Esophagus squamous epithelium (tissue), 5 donors: Measurements from ENCODE around the gene ROMO1. TPM values are rescaled to one million over a fixed set of nuclear protein-coding genes. Genes with fewer than 3 reads are reported as not detected.
A peak's percentile ranks its signal among the peaks of the same experiment; 100 is the strongest.

Source experiments
- DNase-seq: peaks from one replicate; lab custom pipeline; 2025; lab: John Stamatoyannopoulos, UW
- H3K27ac ChIP-seq, 4 donors: fragments of 200-600 bp; sonication (generic); one replicate each; pipeline ENCODE4 v1.5.1; 2016 to 2019; ENCODE audit warnings: mild to moderate bottlenecking in 1 of 4
- H3K27me3 ChIP-seq, 4 donors: fragments of 200-600 bp; sonication (generic); 1 replicate in 3 of 4; 2 replicates in 1 of 4; pipeline versions ENCODE4 v1.5.1 to v1.6.0; 2017 to 2021; ENCODE audit warnings: antibody characterized with exemption in 1 of 4
- H3K36me3 ChIP-seq, 3 donors: fragments of 200-600 bp; sonication (generic); one replicate each; pipeline ENCODE4 v1.5.1; 2016 to 2019
- H3K4me1 ChIP-seq, 3 donors: fragments of 200-600 bp; sonication (generic); one replicate each; pipeline ENCODE4 v1.5.1; 2017 to 2019
- H3K4me3 ChIP-seq, 4 donors: fragments of 200-600 bp; sonication (generic); 1 replicate in 3 of 4; 2 replicates in 1 of 4; pipeline ENCODE4 v1.5.1; 2016 to 2019; ENCODE audit warnings: mild to moderate bottlenecking in 2 of 4, moderate library complexity in 1 of 4
- H3K9me3 ChIP-seq, 3 donors: fragments of 200-600 bp; sonication (generic); one replicate each; pipeline ENCODE4 v1.5.1; 2016 to 2019
- POLR2A ChIP-seq, 4 donors: fragments of 450-650 bp; IDR thresholded peaks; one replicate each; pipeline ENCODE4 v1.6.1; 2017; ENCODE audit warnings: antibody characterized with exemption in 4 of 4, mild to moderate bottlenecking in 4 of 4, moderate library complexity in 3 of 4
- WGBS, 2 donors: methylation state at CpG; one replicate each; pipeline ENCODE4 v1.1.5; 2018; 5-methylcytosine and 5-hydroxymethylcytosine counted together
- intact Hi-C: fragments of 100-400 bp; cut with DNase I; formaldehyde crosslinking; loops from one replicate; pipeline ENCODE4 v1.15.0; 2022
- total RNA-seq, 4 donors: library from RNA; depleted of rRNA; stranded (reverse); fragments of >200 nt; gene quantifications; one replicate each; pipeline ENCODE4 v1.1.0, GENCODE V29; 2016
- TF ChIP-seq, protein P1 (sequence below), 6 experiments: fragments of 450-650 bp in 4 of 6; fragments of 200-600 bp in 2 of 6; sonication (generic) in 2 of 6; IDR thresholded peaks; one replicate each; pipeline ENCODE4 v1.5.1; 2016 to 2019; ENCODE audit warnings: antibody characterized with exemption in 6 of 6, mild to moderate bottlenecking in 4 of 6, moderate library complexity in 4 of 6
- donor health status: DM: yes; HTN: yes; CAD: no.

ROMO1 gene
- total RNA-seq, 4 donors from 2014 or later: 178 to 290 (median 228) TPM

DNA sequence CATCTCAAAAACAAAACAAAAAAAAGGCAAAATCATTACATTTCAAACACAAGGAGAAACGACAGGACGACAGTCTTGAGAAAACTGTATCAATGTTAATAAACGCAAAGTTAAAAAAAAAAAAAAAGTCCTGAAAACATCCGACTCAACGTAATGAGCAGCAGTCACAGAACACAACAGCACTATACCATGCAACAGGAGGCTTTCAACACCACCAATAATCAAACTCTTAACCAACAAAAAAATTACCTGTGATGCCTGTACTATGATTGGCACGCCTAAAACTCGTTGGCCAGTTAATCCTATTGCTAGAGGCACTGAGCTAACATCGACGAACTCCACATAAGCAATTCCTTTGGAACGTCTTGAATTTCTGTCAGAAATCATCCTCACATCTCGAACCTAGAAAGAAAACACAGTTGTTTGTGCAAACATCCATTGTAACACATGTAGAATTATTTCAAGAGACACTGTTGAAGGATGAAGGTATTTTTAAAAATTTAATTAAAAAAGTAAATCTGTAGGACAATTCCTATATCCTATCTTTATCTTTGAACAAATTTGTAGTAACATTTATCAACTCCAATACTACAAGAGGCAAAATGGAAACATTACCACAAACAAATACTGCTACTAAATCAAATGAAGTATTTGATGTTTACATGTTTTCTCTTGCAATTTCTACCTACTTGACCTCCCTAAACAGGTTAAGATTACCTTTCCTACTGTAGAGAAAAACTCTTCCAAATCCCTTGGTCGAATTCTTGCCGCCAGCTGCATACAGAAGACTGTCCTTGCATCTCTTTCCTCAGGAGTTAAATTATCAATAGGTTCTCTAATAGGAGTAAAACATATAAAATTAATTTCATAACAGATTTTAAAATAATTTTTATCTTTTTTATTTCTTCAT is 25.4 kb downstream of the ROMO1 start:
- intact Hi-C loops: no loop called here

DNA sequence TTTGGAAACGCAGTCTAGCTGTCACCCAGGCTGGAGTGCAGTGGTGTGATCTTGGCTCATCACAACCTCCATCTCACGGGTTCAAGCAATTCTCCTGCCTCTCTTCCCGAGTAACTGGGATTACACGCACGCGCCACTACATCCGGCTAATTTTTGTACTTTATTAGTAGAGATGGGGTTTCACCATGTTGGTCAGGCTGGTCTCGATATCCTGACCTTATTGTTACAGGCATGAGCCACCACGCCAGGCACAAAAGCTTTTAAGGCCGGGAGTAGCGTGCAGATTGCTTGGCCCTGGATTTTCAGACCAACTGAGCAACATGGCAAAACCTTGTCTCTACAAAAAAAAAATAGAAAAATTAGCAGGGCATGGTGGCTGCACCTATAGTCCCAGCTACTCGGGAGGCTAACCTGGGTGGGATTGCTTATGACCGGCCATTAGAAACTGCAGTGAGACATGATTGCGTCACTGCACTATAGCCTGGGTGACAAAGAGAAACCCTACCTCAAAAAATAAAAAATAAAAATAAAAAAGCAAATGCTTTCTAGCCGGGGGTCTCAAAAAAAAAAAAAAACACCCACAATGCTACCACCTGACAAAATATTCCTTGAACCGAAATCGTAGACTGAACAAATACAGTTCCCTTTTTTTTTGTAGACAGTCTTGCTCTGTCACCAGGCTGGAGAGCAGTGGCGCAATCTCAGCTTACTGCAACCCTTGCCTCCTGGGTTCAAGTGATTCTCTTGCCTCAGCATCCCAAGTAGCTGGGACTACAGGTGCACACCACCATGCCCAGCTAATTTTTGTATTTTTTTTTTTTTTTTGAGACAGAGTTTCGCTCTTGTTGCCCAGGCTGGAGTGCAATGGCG is 27.9 kb downstream of the ROMO1 start:
- peaks cover 32 to 100% (median 69%) of the 10 kb centered on the region in 3 donors for H3K36me3 ChIP-seq
- H3K9me3 ChIP-seq: no peaks in the 10 kb centered on the region
- H3K4me3 ChIP-seq: no peak overlapping the region
- no peak for DNase-seq
- H3K27ac ChIP-seq: no peak overlapping the region
- WGBS, 2 donors: 91 to 93% methylated on average over 17 to 20 of the region's 20 CpGs
- H3K4me1 ChIP-seq: peaks cover 0 to 53% (median 5%) of the 10 kb centered on the region in 3 donors
- no peak for TF ChIP-seq POLR2A (IDR thresholded peaks at IDR 0.05)
- TF ChIP-seq, protein P1, sequence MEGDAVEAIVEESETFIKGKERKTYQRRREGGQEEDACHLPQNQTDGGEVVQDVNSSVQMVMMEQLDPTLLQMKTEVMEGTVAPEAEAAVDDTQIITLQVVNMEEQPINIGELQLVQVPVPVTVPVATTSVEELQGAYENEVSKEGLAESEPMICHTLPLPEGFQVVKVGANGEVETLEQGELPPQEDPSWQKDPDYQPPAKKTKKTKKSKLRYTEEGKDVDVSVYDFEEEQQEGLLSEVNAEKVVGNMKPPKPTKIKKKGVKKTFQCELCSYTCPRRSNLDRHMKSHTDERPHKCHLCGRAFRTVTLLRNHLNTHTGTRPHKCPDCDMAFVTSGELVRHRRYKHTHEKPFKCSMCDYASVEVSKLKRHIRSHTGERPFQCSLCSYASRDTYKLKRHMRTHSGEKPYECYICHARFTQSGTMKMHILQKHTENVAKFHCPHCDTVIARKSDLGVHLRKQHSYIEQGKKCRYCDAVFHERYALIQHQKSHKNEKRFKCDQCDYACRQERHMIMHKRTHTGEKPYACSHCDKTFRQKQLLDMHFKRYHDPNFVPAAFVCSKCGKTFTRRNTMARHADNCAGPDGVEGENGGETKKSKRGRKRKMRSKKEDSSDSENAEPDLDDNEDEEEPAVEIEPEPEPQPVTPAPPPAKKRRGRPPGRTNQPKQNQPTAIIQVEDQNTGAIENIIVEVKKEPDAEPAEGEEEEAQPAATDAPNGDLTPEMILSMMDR (IDR thresholded peaks at IDR 0.05): no peak
- intact Hi-C loops: no loop called here
- no peaks in the 10 kb centered on the region for H3K27me3 ChIP-seq

More for the DNA sequence above, 25.4 kb downstream of the ROMO1 start:
- H3K4me3 ChIP-seq: no peak overlapping the region
- no peak overlapping the region for H3K27ac ChIP-seq
- no peaks in the 10 kb centered on the region for H3K9me3 ChIP-seq
- WGBS, 2 donors: 76% methylated on average over 13 of the region's 13 CpGs
- H3K36me3 ChIP-seq: peaks cover 49 to 100% (median 83%) of the 10 kb centered on the region in 3 donors
- H3K27me3 ChIP-seq: no peaks in the 10 kb centered on the region
- H3K4me1 ChIP-seq: peaks cover 0 to 35% (median 0%) of the 10 kb centered on the region in 3 donors
- no peak for DNase-seq
- no peak for TF ChIP-seq POLR2A (IDR thresholded peaks at IDR 0.05)
- TF ChIP-seq, protein P1 (IDR thresholded peaks at IDR 0.05): no peak

DNA sequence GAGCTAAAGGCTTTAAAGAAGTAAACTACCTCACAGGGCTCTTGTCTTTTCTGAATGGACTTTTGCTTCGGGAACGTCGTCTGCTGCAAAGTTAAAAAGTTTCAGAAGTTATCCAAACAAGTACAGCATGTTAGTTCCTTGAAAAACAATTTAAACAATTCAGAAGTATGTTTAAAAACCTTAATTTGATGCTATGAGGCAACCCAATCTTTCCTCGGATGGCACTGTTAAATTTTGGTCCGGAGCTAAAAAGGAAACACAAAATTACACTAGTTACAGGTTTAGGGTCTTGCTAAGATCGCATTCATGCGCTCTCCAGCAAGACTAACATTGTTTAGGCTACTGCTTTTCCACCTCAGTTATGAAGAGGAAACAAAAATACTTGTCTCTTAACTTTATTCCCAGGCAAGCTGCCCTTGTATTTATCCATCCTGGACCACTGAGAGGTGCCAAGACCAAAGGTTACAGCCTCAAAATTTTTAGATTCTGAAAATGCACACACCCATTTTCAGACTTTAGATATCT is 30.1 kb downstream of the ROMO1 start:
- WGBS, 2 donors: 69 to 74% methylated on average over 7 of the region's 7 CpGs
- intact Hi-C loops: no loop called here
- no peak overlapping the region for H3K4me3 ChIP-seq
- no peaks in the 10 kb centered on the region for H3K9me3 ChIP-seq
- peaks cover 23 to 100% (median 56%) of the 10 kb centered on the region in 3 donors for H3K36me3 ChIP-seq
- peaks cover 0 to 66% (median 20%) of the 10 kb centered on the region in 3 donors for H3K4me1 ChIP-seq
- no peaks in the 10 kb centered on the region for H3K27me3 ChIP-seq
- no peak overlapping the region for H3K27ac ChIP-seq
- no peak for DNase-seq
- TF ChIP-seq, protein P1 (IDR thresholded peaks at IDR 0.05): no peak
- no peak for TF ChIP-seq POLR2A (IDR thresholded peaks at IDR 0.05)

DNA sequence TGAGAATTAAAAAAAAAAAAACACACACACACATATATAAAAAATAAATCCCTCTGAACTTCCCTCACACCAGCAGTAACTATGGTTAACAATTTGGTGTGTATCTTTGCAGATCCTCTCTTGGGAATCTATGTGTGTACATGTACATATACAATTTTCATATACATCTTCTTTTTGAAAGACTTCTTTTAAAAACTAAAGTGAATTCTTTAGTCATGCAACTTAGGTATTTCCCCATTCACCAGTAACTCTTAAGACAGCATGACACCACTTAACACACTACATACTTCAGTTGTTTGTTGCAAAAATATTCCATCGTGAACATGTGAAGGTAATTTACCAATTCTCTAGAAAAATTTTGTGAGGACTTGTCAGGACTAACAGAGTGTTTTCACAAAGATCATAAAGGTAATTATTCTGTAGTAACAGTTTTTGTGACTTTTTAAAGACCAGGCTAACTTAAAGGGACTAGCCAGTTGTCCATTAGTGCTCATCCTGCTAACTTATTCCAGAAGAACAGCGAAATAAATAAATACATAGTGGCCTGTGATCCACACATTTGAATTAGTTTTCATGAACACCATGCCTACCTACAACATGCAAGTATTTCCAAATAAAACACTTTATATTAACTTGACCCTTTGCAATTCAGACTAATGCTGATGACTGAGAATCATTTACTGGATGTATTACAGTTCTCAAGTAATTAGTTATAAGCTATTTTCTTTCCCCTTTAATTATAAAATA is 30.8 kb downstream of the ROMO1 start:
- no peaks in the 10 kb centered on the region for H3K9me3 ChIP-seq
- TF ChIP-seq POLR2A (IDR thresholded peaks at IDR 0.05): no peak
- TF ChIP-seq, protein P1 (IDR thresholded peaks at IDR 0.05): no peak
- DNase-seq: no peak
- peaks cover 23 to 100% (median 58%) of the 10 kb centered on the region in 3 donors for H3K36me3 ChIP-seq
- H3K4me1 ChIP-seq: peaks cover 0 to 70% (median 26%) of the 10 kb centered on the region in 3 donors
- H3K27me3 ChIP-seq: no peaks in the 10 kb centered on the region
- 58 to 76% methylated on average over 2 of the region's 2 CpGs for WGBS, 2 donors
- peak overlapping the region in 2 of 4 donors; percentile 34 to 36 for H3K27ac ChIP-seq
- peak overlapping the region in 1 of 4 donors; percentile 4 for H3K4me3 ChIP-seq
- intact Hi-C loops: no loop called here
